Amygdala (tissue), 56 donors: ENCODE measurements around the gene IRF5.

Experiments
- DNase-seq, 56 donors: peaks; one replicate each; lab custom pipeline; 2025; lab: John Stamatoyannopoulos, UW

IRF5 gene

GRCh38 chr7:128918016-128918665 lies 19.6 kb upstream of the IRF5 start:
- DNase-seq: no peak

GRCh38 chr7:128919241-128919640 lies 18.5 kb upstream of the IRF5 start:
- no peak for DNase-seq

GRCh38 chr7:128919881-128920799 lies 17.6 kb upstream of the IRF5 start:
- DNase-seq: peak in 11 of 56 donors; percentile 18 to 57 (median 28)

GRCh38 chr7:128920913-128921582 lies 16.7 kb upstream of the IRF5 start:
- no peak for DNase-seq

GRCh38 chr7:128921866-128922440 lies 15.8 kb upstream of the IRF5 start:
- no peak for DNase-seq

DNA sequence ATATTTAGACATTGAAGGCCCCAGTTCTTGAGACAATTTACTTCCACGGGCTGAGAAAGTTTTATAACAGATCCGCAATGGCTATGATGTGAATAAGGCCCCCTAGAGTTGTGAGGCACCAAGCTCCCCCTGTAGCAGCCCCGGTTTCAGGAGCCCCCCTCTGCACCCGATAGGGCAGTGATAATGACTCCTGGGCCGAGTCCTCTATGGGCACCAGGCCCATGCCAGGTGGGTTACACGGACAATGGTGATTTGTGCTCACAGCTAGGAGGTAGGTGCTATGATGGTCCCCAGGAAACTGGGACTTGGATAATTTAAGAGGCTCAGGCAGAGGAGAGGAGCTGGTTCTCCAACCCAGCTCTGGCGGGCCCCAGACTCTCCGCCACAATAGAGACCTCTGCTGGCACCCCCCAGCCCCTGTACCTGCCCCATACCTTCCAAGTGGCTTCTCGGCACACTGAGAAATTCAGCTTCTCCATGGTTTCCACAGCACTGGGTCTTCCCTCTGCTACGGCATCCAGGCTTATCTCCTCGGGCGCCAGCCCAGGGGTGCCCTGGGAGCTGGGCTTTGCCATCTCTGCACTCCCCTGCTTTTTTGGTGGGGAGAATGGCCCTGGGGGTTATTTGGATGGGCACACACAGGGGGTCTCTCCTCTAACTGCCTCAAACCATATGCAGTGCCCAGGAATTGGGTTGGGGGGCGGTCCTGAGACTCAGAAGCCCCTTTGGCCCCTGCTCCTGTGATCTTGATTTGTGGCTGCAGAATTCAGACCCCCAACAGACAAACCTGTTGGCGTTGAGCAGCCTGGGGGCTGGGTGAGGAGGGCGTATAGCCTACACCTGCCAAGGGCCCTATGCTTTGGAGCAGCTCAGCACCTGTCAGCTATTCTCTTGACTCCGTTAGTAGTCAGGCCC lies 15.0 kb upstream of the IRF5 start:
- no peak for DNase-seq

DNA sequence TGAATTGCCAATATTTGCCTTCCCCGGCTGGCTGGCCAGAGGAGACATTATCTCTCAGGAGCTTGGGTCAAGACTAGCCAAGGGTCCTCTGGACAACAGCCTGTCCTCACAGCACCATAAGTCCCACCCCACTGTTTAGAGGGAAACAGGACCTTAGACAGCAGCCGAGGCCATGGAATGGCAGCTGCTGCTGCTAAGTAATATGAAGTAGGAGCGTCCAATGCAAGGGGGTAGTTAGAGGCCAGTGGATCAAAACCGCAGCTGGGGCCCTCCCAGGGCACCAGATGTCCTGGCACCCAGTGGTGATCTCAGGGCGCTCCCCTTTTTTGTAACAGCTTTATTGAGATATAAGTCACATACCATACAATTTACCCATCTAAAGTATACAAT lies 14.3 kb upstream of the IRF5 start:
- DNase-seq: no peak

GRCh38 chr7:128924707-128925588 lies 12.8 kb upstream of the IRF5 start:
- no peak for DNase-seq

- no peak for DNase-seq
Observed at GRCh38 chr7:128928159-128928813, 9.4 kb upstream of the IRF5 start.

- no peak for DNase-seq
Observed at GRCh38 chr7:128928882-128929788, 8.6 kb upstream of the IRF5 start.

DNA sequence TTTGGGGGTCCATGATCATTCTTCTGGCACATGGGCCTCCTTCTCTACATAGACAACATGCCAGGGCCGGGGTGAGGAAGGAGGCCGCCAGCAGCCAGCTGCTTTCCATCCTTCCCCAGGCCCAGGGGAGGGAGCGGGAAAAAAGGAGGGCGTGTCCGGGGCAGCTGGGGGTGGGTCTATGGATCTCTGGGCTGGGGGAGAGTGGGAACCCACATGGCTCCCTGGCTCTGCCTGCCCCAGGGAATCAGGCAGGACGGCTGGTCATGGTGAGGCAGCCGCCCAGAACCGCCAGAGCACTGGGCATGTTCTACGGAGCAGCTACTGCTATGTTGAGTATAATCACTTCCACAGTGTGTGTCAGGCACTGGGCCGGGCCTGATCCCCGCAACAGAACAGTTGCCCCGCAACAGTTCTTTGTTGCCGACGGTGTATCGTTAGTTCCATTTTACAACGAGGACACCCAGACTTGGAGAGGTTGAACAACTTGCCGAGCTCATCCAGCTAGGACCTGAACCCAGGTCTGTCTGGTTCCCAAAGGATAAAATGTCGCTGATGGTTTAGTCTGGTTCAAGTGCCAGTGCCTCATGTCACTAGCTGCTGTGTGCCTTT lies 6.4 kb upstream of the IRF5 start:
- DNase-seq: no peak

- no peak for DNase-seq
Observed at GRCh38 chr7:128931965-128932861, 5.5 kb upstream of the IRF5 start.

DNA sequence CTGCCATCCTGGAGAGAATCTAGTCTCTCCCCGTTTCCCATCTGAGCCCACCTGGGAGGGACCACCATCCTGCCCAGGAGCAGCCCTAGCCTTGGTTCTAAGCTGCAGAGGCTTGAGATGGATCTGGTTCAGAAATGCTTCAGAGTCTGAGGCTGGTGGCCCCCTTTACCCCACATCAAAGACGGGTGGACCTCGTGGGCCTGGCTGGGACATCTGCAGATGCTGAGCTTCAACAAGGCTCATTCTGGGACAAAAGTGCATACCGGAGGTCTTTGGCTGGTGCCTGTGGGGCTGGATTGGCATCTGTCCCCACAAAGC lies 4.9 kb upstream of the IRF5 start:
- no peak for DNase-seq

DNA sequence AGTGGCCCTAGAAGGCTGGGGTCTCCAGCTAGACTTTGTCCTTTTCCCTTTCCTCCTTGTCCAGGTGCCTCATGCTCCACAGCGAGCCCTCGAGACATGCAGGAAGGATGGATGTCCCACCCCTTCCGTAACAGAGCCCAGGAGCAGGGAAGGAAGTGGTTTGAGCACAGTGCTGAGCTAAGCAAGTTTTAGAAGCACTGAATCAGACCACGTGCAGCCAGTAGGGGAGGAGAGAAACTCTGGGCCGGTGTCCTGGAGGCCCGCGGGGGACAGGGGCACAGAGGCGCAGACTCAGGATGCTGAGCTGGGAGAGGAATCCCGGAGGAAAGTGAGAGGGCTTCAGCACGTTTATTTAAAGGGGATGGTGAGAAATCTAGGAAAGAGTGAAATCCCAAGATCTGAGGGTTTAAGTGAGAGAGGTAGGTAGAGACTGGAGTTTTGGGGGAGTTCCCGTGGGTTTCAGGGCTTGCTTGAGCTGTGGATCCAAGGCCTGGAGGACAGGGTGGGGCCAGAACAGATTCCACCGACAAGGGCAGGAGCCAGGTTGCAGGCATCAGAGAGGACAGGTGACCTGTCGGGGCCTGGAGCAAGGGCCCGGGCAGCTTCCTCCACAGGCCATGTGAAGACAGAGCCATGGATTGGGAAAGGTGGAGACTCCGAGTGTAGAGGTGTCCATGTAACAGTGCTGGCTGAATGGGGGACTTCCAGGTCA lies 4.4 kb upstream of the IRF5 start:
- peak in 5 of 56 donors; percentile 16 to 54 (median 23) for DNase-seq
